ENCODE data around the gene ANTXR1.
A peak's percentile ranks its signal among the peaks of the same experiment; 100 is the strongest.
"Not testable (repeated sequence)": the region's sequence is repeated elsewhere in the genome, so short reads cannot be mapped to it uniquely, and the experiment has no call there.

ANTXR1 gene

DNA sequence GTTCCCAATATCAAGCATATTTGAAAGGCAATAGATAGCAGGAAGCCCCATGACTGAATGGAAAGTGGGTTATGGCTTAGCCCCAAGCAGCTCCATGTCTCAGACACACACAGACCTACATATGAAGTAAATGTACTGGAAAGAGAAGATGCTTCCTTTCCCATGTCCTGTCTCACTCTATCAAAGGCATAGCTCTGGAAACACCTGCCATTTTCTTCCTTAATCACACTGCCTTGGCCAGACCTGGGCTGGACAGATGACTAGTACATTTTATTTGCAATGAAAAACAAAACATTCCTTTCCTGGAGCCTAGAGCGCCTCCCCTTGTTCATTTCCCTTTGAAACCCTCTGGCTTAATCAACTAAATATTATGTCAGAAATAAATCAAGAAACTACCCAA, 160.7 kb downstream of the ANTXR1 start:
- no peaks in the 10 kb centered on the region for H3K9me3 Mint-ChIP-seq
- peaks cover 10% of the 10 kb centered on the region for H3K27me3 Mint-ChIP-seq
- no peaks in the 10 kb centered on the region for H3K36me3 Mint-ChIP-seq
- no peak overlapping the region for H3K4me3 Mint-ChIP-seq
- H3K4me1 Mint-ChIP-seq, result peaks cover 6% of the 10 kb centered on the region
- H3K27ac Mint-ChIP-seq, result no peak overlapping the region

GRCh38 chr2:69174211-69174610, 161.2 kb downstream of the ANTXR1 start:
- H3K27me3 Mint-ChIP-seq, H3K27ac Mint-ChIP-seq, H3K36me3 Mint-ChIP-seq, H3K9me3 Mint-ChIP-seq, H3K4me3 Mint-ChIP-seq, H3K4me1 Mint-ChIP-seq: not testable (repeated sequence)

- Mint-ChIP-seq H3K9me3 (no peaks in the 10 kb centered on the region), H3K4me3 (no peak overlapping the region), H3K27ac (no peak overlapping the region), H3K36me3 (no peaks in the 10 kb centered on the region), H3K27me3 (peaks cover 13% of the 10 kb centered on the region), H3K4me1 (peaks cover 6% of the 10 kb centered on the region)
Observed at GRCh38 chr2:69175790-69176715, 163.1 kb downstream of the ANTXR1 start.

DNA sequence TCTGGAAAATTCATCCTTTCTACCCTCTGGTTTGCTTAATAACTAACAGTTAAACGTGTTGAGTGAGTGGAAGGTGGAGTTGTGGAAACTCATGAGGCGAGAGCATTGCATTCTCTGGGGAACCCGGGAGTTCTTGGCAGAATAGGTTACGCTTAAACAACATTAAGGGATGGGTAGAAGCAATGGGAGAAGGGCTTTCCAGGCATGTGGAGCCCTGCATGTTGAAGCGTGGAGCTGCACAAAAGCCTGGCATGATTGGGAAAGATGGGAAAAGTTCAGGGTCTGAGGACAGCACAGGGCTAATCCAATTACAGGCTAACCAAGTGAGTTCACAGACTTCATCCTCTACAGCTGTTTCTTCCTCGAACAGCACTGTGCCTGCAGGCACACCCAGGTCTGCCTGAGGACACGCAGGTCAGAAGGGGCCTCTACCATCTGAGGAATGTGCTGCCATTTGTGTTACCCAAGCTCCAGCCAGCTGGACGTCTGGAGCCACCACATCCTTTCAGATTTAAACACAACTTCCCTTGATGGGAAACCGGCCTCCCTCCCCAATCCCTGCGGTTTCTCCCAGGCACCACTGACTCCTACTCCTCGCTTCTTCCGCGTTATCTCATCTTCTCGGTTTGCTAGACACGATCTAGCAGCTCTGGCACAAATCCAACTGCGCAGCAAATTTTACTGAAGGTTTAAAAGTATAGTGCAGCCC, 164.2 kb downstream of the ANTXR1 start:
- H3K4me3 Mint-ChIP-seq, result no peak overlapping the region
- H3K27ac Mint-ChIP-seq, result no peak overlapping the region
- no peaks in the 10 kb centered on the region for H3K9me3 Mint-ChIP-seq
- H3K27me3 Mint-ChIP-seq, result peaks cover 13% of the 10 kb centered on the region
- H3K36me3 Mint-ChIP-seq, result no peaks in the 10 kb centered on the region
- H3K4me1 Mint-ChIP-seq, result peaks cover 6% of the 10 kb centered on the region

GRCh38 chr2:69177785-69178636, 165.0 kb downstream of the ANTXR1 start:
- H3K9me3 Mint-ChIP-seq, result no peaks in the 10 kb centered on the region
- peaks cover 13% of the 10 kb centered on the region for H3K27me3 Mint-ChIP-seq
- no peak overlapping the region for H3K27ac Mint-ChIP-seq
- peaks cover 6% of the 10 kb centered on the region for H3K4me1 Mint-ChIP-seq
- no peak overlapping the region for H3K4me3 Mint-ChIP-seq
- H3K36me3 Mint-ChIP-seq, result no peaks in the 10 kb centered on the region

GRCh38 chr2:69178756-69179155, 165.8 kb downstream of the ANTXR1 start:
- H3K27ac Mint-ChIP-seq, result no peak overlapping the region
- no peaks in the 10 kb centered on the region for H3K36me3 Mint-ChIP-seq
- H3K4me3 Mint-ChIP-seq, result no peak overlapping the region
- H3K9me3 Mint-ChIP-seq, result no peaks in the 10 kb centered on the region
- peaks cover 6% of the 10 kb centered on the region for H3K4me1 Mint-ChIP-seq
- H3K27me3 Mint-ChIP-seq, result peaks cover 13% of the 10 kb centered on the region

- Mint-ChIP-seq H3K4me3 (no peak overlapping the region), H3K4me1 (peaks cover 6% of the 10 kb centered on the region), H3K27me3 (peaks cover 13% of the 10 kb centered on the region), H3K36me3 (no peaks in the 10 kb centered on the region), H3K9me3 (no peaks in the 10 kb centered on the region), H3K27ac (no peak overlapping the region)
Observed at GRCh38 chr2:69180227-69180626, 167.2 kb downstream of the ANTXR1 start.

- H3K9me3 Mint-ChIP-seq, result no peaks in the 10 kb centered on the region
- peaks cover 13% of the 10 kb centered on the region for H3K27me3 Mint-ChIP-seq
- H3K27ac Mint-ChIP-seq, result peak overlapping the region; percentile 42
- no peak overlapping the region for H3K4me3 Mint-ChIP-seq
- H3K4me1 Mint-ChIP-seq, result peaks cover 6% of the 10 kb centered on the region
- H3K36me3 Mint-ChIP-seq, result no peaks in the 10 kb centered on the region
Observed at GRCh38 chr2:69180974-69181373, 168.0 kb downstream of the ANTXR1 start.

DNA sequence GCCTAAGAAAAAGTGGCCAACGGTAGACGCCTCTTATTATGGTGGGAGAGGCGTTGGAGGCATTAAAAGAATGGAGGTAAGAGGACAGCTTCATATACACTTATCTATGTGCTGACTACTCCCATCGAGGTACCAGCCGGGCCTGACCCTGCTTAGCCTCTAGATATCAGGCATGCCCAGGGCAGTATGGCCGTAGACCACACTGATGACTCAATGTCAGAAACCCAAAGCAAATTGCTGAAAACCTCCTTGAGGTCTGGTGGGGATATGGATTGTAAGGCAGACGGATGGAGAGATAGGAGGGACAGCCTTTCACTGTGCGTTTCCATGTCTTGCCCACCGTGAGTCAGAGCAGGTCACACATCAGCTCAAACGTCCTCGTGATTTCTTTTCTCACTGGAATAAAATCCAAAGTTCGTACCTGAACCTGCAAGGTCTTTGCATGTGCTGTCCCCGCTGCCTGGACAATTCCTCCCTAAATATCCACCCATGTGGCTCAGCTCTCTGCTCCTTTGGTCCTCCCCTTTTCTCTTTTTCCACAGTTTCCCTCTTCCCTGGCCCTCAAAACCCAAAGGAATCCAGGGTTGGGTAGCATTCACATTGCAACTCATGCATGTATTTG, 168.9 kb downstream of the ANTXR1 start:
- H3K27ac Mint-ChIP-seq, result no peak overlapping the region
- H3K27me3 Mint-ChIP-seq, result peaks cover 9% of the 10 kb centered on the region
- no peaks in the 10 kb centered on the region for H3K9me3 Mint-ChIP-seq
- peaks cover 6% of the 10 kb centered on the region for H3K4me1 Mint-ChIP-seq
- no peaks in the 10 kb centered on the region for H3K36me3 Mint-ChIP-seq
- no peak overlapping the region for H3K4me3 Mint-ChIP-seq

- Mint-ChIP-seq H3K4me3 (no peak overlapping the region), H3K27ac (no peak overlapping the region), H3K36me3 (no peaks in the 10 kb centered on the region), H3K9me3 (no peaks in the 10 kb centered on the region), H3K27me3 (peaks cover 3% of the 10 kb centered on the region), H3K4me1 (no peaks in the 10 kb centered on the region)
Observed at GRCh38 chr2:69183659-69184058, 170.7 kb downstream of the ANTXR1 start.

- H3K4me1 Mint-ChIP-seq, result no peaks in the 10 kb centered on the region
- no peak overlapping the region for H3K27ac Mint-ChIP-seq
- H3K36me3 Mint-ChIP-seq, result no peaks in the 10 kb centered on the region
- H3K4me3 Mint-ChIP-seq, result no peak overlapping the region
- H3K9me3 Mint-ChIP-seq, result no peaks in the 10 kb centered on the region
- H3K27me3 Mint-ChIP-seq, result peaks cover 3% of the 10 kb centered on the region
Observed at GRCh38 chr2:69184224-69184623, 171.2 kb downstream of the ANTXR1 start.

GRCh38 chr2:69185807-69186206, 172.8 kb downstream of the ANTXR1 start:
- Mint-ChIP-seq H3K36me3 (no peaks in the 10 kb centered on the region), H3K4me3 (no peak overlapping the region), H3K4me1 (no peaks in the 10 kb centered on the region), H3K27me3 (peaks cover 1% of the 10 kb centered on the region), H3K9me3 (no peaks in the 10 kb centered on the region), H3K27ac (no peak overlapping the region)

- Mint-ChIP-seq H3K27me3 (peaks cover 1% of the 10 kb centered on the region), H3K4me1 (no peaks in the 10 kb centered on the region), H3K9me3 (no peaks in the 10 kb centered on the region), H3K27ac (no peak overlapping the region), H3K4me3 (no peak overlapping the region), H3K36me3 (no peaks in the 10 kb centered on the region)
Observed at GRCh38 chr2:69186614-69187013, 173.6 kb downstream of the ANTXR1 start.

- Mint-ChIP-seq H3K9me3 (no peaks in the 10 kb centered on the region), H3K36me3 (no peaks in the 10 kb centered on the region), H3K4me3 (no peak overlapping the region), H3K27ac (no peak overlapping the region), H3K27me3 (peaks cover 3% of the 10 kb centered on the region), H3K4me1 (no peaks in the 10 kb centered on the region)
Observed at GRCh38 chr2:69188182-69188900, 175.4 kb downstream of the ANTXR1 start.

All from activated naive CD4-positive, alpha-beta T cell treated with anti-CD3 and anti-CD28 coated beads, Interleukin-2, amount 50 U/mL, for 24 hours (primary cell).